GM12878 (cell line): ENCODE results near the gene NGDN.

ENCODE experiments used
- CREB1 ChIP-seq: IDR thresholded peaks from 2 replicates; pipeline ENCODE4 v1.6.1; 2012; ENCODE audit warnings: low read depth, mild to moderate bottlenecking, inconsistent platforms
- CTCF ChIP-seq, 3 experiments: IDR thresholded peaks in 2 of 3; conservative IDR thresholded peaks in 1 of 3; 2 replicates each; pipeline ENCODE4 v1.5.1; 2011; ENCODE audit warnings: low read depth in 3 of 3, low read length in 3 of 3, mild to moderate bottlenecking in 3 of 3, control low read depth in 2 of 3, moderate library complexity in 2 of 3, inconsistent platforms in 1 of 3, mixed read lengths in 1 of 3; ENCODE audit not compliant: control insufficient read depth in 2 of 3, insufficient read depth in 1 of 3; ENCODE audit errors: extremely low read depth in 1 of 3
- FOS ChIP-seq: IDR thresholded peaks from 3 replicates; pipeline ENCODE4 v1.6.1; 2011; ENCODE audit warnings: borderline replicate concordance; ENCODE audit not compliant: insufficient read length; ENCODE audit errors: extremely low read depth
- RAD21 ChIP-seq: IDR thresholded peaks from 2 replicates; pipeline ENCODE4 v1.6.1; 2011; ENCODE audit warnings: mild to moderate bottlenecking, low read depth, low read length, moderate library complexity; ENCODE audit not compliant: insufficient read depth
- RFX5 ChIP-seq: IDR thresholded peaks from 2 replicates; pipeline ENCODE4 v1.6.1; 2011; ENCODE audit warnings: low read depth, low read length, improper control_type of control experiment

GRCh38 chr14:23433457-23433856 is 36.0 kb upstream of the NGDN start:
- TF ChIP-seq CREB1: no peak
- TF ChIP-seq FOS: no peak
- no peak for TF ChIP-seq RFX5
- TF ChIP-seq CTCF (IDR thresholded peaks at IDR 0.05 in 2 of 3, conservative IDR thresholded peaks at IDR 0.05 in 1 of 3; ENCODE audit: control insufficient read depth in 2 of 3, extremely low read depth in 1 of 3, insufficient read depth in 1 of 3, low read depth in 3 of 3, low read length in 3 of 3): no peak
- TF ChIP-seq RAD21: no peak
